AG04450 (cell line): Measurements from ENCODE around the gene CHORDC1. TPM values are rescaled to one million over a fixed set of nuclear protein-coding genes. Genes with fewer than 3 reads are reported as not detected.
A peak's percentile ranks its signal among the peaks of the same experiment; 100 is the strongest.

ENCODE experiments used
- CTCF ChIA-PET: fragments of 300-600, 350-600 bp; formaldehyde crosslinking; extraction: SDS; loops from one replicate; lab custom pipeline; 2022; ENCODE audit warnings: antibody characterized with exemption, inconsistent platforms; lab: Charles Lee
- POLR2A ChIA-PET: fragments of 350-600 bp; formaldehyde crosslinking; extraction: SDS; loops from one replicate; lab custom pipeline; 2021; ENCODE audit warnings: antibody characterized with exemption, inconsistent platforms; lab: Yijun Ruan, JAX
- DNase-seq: peaks from one replicate; pipeline ENCODE4 v3.0.0-alpha.2; 2011; ENCODE audit warnings: low read depth, low spot score
- H3K27ac ChIP-seq: one replicate; pipeline ENCODE4 v1.5.1; 2012; ENCODE audit warnings: low read depth, low read length, control low read depth
- H3K27me3 ChIP-seq: one replicate; pipeline ENCODE4 v1.6.0; 2012; ENCODE audit warnings: low read length; ENCODE audit not compliant: control insufficient read depth, insufficient read depth
- H3K4me3 ChIP-seq: 2 replicates; pipeline ENCODE4 v1.5.1; 2011; ENCODE audit warnings: mild to moderate bottlenecking, low read depth, low read length, control low read depth
- H3K9me3 ChIP-seq: 2 replicates; pipeline ENCODE4 v1.5.1; 2012; ENCODE audit warnings: low read length; ENCODE audit not compliant: control insufficient read depth, insufficient read depth
- CTCF ChIP-seq: IDR thresholded peaks from 2 replicates; pipeline ENCODE4 v1.5.1; 2011; ENCODE audit warnings: low read depth, low read length, control low read depth, inconsistent platforms
- polyA minus RNA-seq: library from RNA; depleted of rRNA, polyadenylated mRNA; stranded (reverse); fragments of >200 nt; gene quantifications from 2 replicates; pipeline ENCODE4 v1.2.3, GENCODE V29; 2011; rRNA and poly(A)+ RNA removed
- polyA plus RNA-seq: library from polyadenylated mRNA; depleted of rRNA; stranded (reverse); fragments of >200 nt; gene quantifications from 2 replicates; pipeline ENCODE4 v1.2.3, GENCODE V29; 2011; rRNA removed

Gene CHORDC1
- polyA plus RNA-seq = 26.2 and 34.3 TPM in 2 replicates
- polyA minus RNA-seq = 56.8 and 75.8 TPM in 2 replicates

- POLR2A ChIA-PET = no interaction called here
- Histone ChIP-seq H3K27ac (peak within 1 kb of the TSS; percentile 73), H3K9me3 (no peaks in the 10 kb centered on the region), H3K27me3 (no peaks in the 10 kb centered on the region), H3K4me3 (peak within 1 kb of the TSS; percentile 84)
- TF ChIP-seq CTCF = no peak
- peak; percentile 51 for DNase-seq
- CTCF ChIA-PET = interaction anchor here (3.0 kb wide), 1 partner anchor 18 kb away, joined by 19 read pairs; no protein-coding TSS in a partner anchor
These were observed at the start of gene CHORDC1 for GRCh38 chr11:90222459-90223247. Gene CHORDC1 (minus strand): TSS chr11:90223049. CDS start chr11:90222954, 95 bp downstream.

- DNase-seq = no peak
- ChIA-PET CTCF (interaction anchor here (1.2 kb wide), 1 partner anchor 52 kb away, joined by 5 read pairs; no protein-coding TSS in a partner anchor), POLR2A (no interaction called here)
- no peak overlapping the region for H3K4me3 ChIP-seq
- TF ChIP-seq CTCF = no peak
- H3K27me3 ChIP-seq = no peaks in the 10 kb centered on the region
- H3K9me3 ChIP-seq = no peaks in the 10 kb centered on the region
- no peak overlapping the region for H3K27ac ChIP-seq
These were observed 34.3 kb upstream of the CHORDC1 start for GRCh38 chr11:90257158-90257525.

DNA sequence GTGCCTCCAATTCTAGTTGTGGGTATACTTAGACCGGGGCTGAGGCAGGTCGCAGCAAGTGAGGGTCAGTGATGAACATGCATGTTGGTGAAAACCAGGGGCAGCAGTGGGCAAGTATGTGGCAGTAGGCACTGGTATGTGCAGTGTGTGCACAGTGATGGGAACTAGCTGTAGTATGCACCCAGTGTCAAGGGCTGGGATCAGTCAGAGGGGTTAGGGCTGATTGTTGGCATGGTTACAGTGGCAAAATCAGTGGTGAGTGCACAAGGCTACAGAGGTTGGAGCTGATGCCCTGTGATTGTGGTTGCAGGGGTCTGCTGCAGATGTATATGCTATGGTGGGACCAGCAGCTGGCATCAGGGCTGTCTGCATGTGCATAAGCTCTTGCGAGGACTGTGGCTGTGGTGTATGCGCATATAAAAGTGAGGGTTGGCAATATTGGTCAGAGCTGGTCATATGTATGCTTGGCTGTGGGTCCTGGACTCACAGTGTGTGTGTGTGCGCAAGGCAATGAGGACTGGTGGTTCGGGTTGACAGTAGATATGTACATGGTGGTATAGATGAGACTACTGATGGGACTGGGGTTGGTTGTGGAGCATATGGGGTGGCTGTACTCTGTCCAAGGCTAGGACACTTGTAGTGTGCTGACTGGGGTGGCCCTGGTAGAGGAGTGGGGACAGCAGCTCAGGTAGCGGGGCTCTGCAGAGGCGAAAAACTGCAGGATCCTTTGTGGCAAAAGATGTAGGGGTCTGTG lies 33.7 kb upstream of the CHORDC1 start:
- CTCF ChIA-PET = interaction anchor here (1.2 kb wide), 1 partner anchor 52 kb away, joined by 5 read pairs; no protein-coding TSS in a partner anchor
- no peak overlapping the region for H3K27ac ChIP-seq
- POLR2A ChIA-PET = no interaction called here
- H3K9me3 ChIP-seq = no peaks in the 10 kb centered on the region
- no peaks in the 10 kb centered on the region for H3K27me3 ChIP-seq
- DNase-seq = no peak
- no peak for TF ChIP-seq CTCF
- no peak overlapping the region for H3K4me3 ChIP-seq

DNA sequence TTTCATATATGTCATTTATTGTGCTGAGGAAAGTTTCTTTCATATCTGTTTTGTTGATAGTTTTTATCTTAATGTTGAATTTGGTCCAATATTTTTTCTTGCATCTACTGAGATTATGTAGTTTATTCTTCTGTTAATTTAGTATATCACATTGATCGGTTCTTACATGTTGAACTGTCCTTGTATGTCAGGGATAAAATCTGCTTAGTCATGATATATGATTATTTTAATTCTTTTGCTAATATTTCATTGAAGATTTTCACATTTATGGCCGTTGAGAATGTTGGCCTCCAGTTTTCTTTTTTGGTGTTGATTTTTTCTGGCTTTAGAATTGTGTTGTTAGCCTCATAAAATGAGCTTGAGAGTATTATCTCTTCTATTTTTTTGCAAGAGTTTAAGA lies 31.2 kb upstream of the CHORDC1 start:
- no peak for TF ChIP-seq CTCF
- ChIA-PET CTCF (interaction anchor here (0.5 kb wide), 1 partner anchor 28 kb away, joined by 3 read pairs; no protein-coding TSS in a partner anchor), POLR2A (no interaction called here)
- H3K27me3 ChIP-seq = no peaks in the 10 kb centered on the region
- no peak for DNase-seq
- no peak overlapping the region for H3K27ac ChIP-seq
- H3K9me3 ChIP-seq = no peaks in the 10 kb centered on the region
- H3K4me3 ChIP-seq = no peak overlapping the region
